Mesothelial cell of epicardium (in vitro differentiated cells): Measurements from ENCODE around the gene NUDCD3. TPM values are rescaled to one million over a fixed set of nuclear protein-coding genes. Genes with fewer than 3 reads are reported as not detected.

Experiments
- DNase-seq, 2 experiments: peaks; one replicate each; pipeline ENCODE4 v3.0.0; 2021; ENCODE audit warnings: low spot score in 2 of 2; ENCODE audit not compliant: unreplicated experiment in 2 of 2
- H3K27ac Mint-ChIP-seq: 2 replicates; pipeline ENCODE4 v1.8.0; 2021; ENCODE audit warnings: mixed read lengths
- H3K27me3 Mint-ChIP-seq: 2 replicates; pipeline ENCODE4 v1.8.0; 2021; ENCODE audit warnings: low read depth, mixed read lengths
- H3K36me3 Mint-ChIP-seq: 2 replicates; pipeline ENCODE4 v1.8.0; 2021; ENCODE audit warnings: mixed read lengths
- H3K4me1 Mint-ChIP-seq: 2 replicates; pipeline ENCODE4 v1.8.0; 2021; ENCODE audit warnings: mixed read lengths
- H3K4me3 Mint-ChIP-seq: 2 replicates; pipeline ENCODE4 v1.8.0; 2021; ENCODE audit warnings: mild to moderate bottlenecking, moderate library complexity, mixed read lengths
- H3K9me3 Mint-ChIP-seq: 2 replicates; pipeline ENCODE4 v1.8.0; 2021; ENCODE audit warnings: mixed read lengths
- total RNA-seq: library from RNA; stranded (reverse); gene quantifications from 3 replicates; pipeline ENCODE4 v1.2.1, GENCODE V29; 2021
- TF ChIP-seq, protein P1 (sequence below): fragments of 200-600 bp; sonication (generic); IDR thresholded peaks from one replicate; pipeline ENCODE4 v1.5.0; 2021; ENCODE audit warnings: antibody characterized with exemption; ENCODE audit not compliant: unreplicated experiment

NUDCD3 gene
- total RNA-seq, 1 donor from 2014 or later = 104 TPM

DNA sequence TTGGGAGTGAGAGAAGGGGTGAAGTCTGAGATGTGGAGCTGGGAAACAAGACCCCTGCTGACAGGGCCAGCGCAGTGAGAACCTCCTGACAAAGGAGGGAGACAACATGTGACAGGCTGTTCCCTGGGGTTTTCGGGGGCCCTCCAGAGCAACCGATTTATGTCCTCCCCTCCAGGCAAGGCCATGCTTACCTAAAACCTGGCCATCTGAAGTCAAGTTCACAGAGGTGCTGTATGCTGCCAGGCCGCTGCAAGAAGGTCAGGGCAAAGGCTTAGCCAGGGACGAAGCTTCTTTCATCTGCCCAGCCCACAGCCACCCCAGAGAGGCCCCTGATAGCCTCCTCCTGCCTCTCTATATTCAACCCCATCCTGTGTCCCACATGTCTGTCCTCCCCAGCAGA lies 30.1 kb upstream of the NUDCD3 start:
- DNase-seq = no peak
- no peak overlapping the region for H3K4me3 Mint-ChIP-seq
- H3K9me3 Mint-ChIP-seq = peaks cover 11% of the 10 kb centered on the region
- H3K36me3 Mint-ChIP-seq = no peaks in the 10 kb centered on the region
- H3K27ac Mint-ChIP-seq = no peak overlapping the region
- H3K27me3 Mint-ChIP-seq = peaks cover 16% of the 10 kb centered on the region
- H3K4me1 Mint-ChIP-seq = no peaks in the 10 kb centered on the region
- TF ChIP-seq, protein P1, sequence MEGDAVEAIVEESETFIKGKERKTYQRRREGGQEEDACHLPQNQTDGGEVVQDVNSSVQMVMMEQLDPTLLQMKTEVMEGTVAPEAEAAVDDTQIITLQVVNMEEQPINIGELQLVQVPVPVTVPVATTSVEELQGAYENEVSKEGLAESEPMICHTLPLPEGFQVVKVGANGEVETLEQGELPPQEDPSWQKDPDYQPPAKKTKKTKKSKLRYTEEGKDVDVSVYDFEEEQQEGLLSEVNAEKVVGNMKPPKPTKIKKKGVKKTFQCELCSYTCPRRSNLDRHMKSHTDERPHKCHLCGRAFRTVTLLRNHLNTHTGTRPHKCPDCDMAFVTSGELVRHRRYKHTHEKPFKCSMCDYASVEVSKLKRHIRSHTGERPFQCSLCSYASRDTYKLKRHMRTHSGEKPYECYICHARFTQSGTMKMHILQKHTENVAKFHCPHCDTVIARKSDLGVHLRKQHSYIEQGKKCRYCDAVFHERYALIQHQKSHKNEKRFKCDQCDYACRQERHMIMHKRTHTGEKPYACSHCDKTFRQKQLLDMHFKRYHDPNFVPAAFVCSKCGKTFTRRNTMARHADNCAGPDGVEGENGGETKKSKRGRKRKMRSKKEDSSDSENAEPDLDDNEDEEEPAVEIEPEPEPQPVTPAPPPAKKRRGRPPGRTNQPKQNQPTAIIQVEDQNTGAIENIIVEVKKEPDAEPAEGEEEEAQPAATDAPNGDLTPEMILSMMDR = no peak

- DNase-seq = no peak
- H3K27ac Mint-ChIP-seq = no peak overlapping the region
- no peak overlapping the region for H3K4me3 Mint-ChIP-seq
- no peaks in the 10 kb centered on the region for H3K4me1 Mint-ChIP-seq
- TF ChIP-seq, protein P1 = no peak
- peaks cover 16% of the 10 kb centered on the region for H3K27me3 Mint-ChIP-seq
- peaks cover 6% of the 10 kb centered on the region for H3K9me3 Mint-ChIP-seq
- H3K36me3 Mint-ChIP-seq = no peaks in the 10 kb centered on the region
Measured at GRCh38 chr7:44519546-44519945, 29.1 kb upstream of the NUDCD3 start.

GRCh38 chr7:44518761-44519160 lies 28.3 kb upstream of the NUDCD3 start:
- DNase-seq = no peak
- no peaks in the 10 kb centered on the region for H3K36me3 Mint-ChIP-seq
- peaks cover under 1% of the 10 kb centered on the region for H3K9me3 Mint-ChIP-seq
- H3K27ac Mint-ChIP-seq = no peak overlapping the region
- TF ChIP-seq, protein P1 = no peak
- peaks cover 16% of the 10 kb centered on the region for H3K27me3 Mint-ChIP-seq
- H3K4me1 Mint-ChIP-seq = no peaks in the 10 kb centered on the region
- no peak overlapping the region for H3K4me3 Mint-ChIP-seq

GRCh38 chr7:44517175-44517574 lies 26.7 kb upstream of the NUDCD3 start:
- Mint-ChIP-seq H3K36me3 (no peaks in the 10 kb centered on the region), H3K27ac (no peak overlapping the region), H3K9me3 (no peaks in the 10 kb centered on the region), H3K4me3 (no peak overlapping the region), H3K4me1 (no peaks in the 10 kb centered on the region), H3K27me3 (peaks cover 14% of the 10 kb centered on the region)
- DNase-seq = no peak
- TF ChIP-seq, protein P1 = no peak

DNA sequence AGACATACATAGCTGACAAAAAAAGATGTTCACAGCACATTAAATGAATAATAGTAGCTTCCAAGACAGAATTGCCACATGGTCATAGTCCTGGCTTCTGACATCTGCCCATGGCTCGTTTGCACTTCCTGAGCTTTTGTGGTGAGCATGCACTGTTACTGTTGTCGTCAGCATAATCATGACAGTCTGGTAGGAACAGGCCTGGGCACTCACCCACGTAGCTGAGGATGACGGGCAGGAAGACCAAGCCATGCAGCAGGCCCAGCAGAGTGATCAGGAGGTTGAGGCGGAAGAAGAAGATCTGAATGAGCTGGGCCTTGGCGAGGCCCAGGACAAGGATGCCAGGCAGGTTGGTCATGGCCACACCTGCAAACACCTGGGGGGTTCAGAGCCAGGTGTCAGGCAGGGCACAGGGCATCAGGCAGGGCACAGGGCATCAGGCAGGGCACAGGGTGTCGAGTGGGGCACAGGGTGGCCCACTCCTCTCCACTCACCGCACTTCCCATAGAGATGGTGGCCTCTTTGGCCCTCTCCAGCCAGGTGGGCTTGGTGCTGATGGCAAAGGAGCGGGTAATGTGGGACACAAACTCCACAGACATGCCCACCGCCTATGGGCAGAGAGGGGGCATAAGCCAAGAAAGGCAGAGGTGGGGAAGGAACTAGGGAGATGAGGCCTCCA lies 25.3 kb upstream of the NUDCD3 start:
- TF ChIP-seq, protein P1 = no peak
- Mint-ChIP-seq H3K36me3 (no peaks in the 10 kb centered on the region), H3K4me3 (no peak overlapping the region), H3K4me1 (no peaks in the 10 kb centered on the region), H3K9me3 (no peaks in the 10 kb centered on the region), H3K27me3 (peaks cover 12% of the 10 kb centered on the region), H3K27ac (no peak overlapping the region)
- no peak for DNase-seq

GRCh38 chr7:44512736-44513135 lies 22.3 kb upstream of the NUDCD3 start:
- DNase-seq = no peak
- Mint-ChIP-seq H3K27me3 (peaks cover 20% of the 10 kb centered on the region), H3K4me3 (no peak overlapping the region), H3K36me3 (no peaks in the 10 kb centered on the region), H3K9me3 (peaks cover 11% of the 10 kb centered on the region), H3K27ac (no peak overlapping the region), H3K4me1 (no peaks in the 10 kb centered on the region)
- TF ChIP-seq, protein P1 = no peak
